Mucosa of stomach (tissue), 1 donor: ENCODE results near the gene NPR2.

Experiments used
- H3K27me3 ChIP-seq: one replicate; pipeline ENCODE4 v1.7.0; 2013; ENCODE audit warnings: mild to moderate bottlenecking, low read length; ENCODE audit not compliant: control insufficient read depth, insufficient read depth
- H3K36me3 ChIP-seq: one replicate; pipeline ENCODE4 v1.7.0; 2013; ENCODE audit warnings: low read length; ENCODE audit not compliant: control insufficient read depth, insufficient read depth
- H3K4me1 ChIP-seq: one replicate; pipeline ENCODE4 v1.7.0; 2013; ENCODE audit warnings: mild to moderate bottlenecking, low read length; ENCODE audit not compliant: control insufficient read depth, insufficient read depth
- H3K4me3 ChIP-seq: one replicate; pipeline ENCODE4 v1.7.0; 2013; ENCODE audit warnings: low read length
- H3K9ac ChIP-seq: one replicate; pipeline ENCODE4 v1.7.0; 2013; ENCODE audit warnings: mild to moderate bottlenecking, low read length, moderate library complexity
- H3K9me3 ChIP-seq: one replicate; pipeline ENCODE4 v1.7.0; 2013; ENCODE audit warnings: mild to moderate bottlenecking, low read length, moderate library complexity; ENCODE audit not compliant: control insufficient read depth
- donor health status: Pancreatic carcinoma.

Gene NPR2

DNA sequence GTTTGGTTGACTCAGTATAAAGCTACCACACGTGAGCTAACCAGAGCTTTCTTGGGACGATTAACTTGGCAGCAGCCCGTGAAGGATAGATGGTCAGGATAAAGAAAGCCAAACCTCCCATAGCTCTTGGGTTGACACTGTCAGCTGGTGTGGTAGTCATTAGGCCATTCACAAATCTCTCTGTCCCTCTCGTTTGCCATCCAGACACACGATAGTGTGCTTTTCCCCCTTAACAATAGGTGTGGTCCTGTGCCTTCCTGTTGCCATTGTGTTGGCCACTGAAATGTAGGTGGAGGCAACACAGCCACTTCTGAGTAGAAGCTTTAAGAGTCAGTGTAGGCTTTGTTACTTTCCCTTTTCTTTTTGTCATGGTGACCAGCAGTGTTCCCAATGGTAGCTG, 67.1 kb downstream of the NPR2 start:
- Histone ChIP-seq H3K27me3 (peaks cover 16% of the 10 kb centered on the region), H3K9ac (no peak overlapping the region), H3K4me3 (no peak overlapping the region)

More for the DNA sequence above, 67.1 kb downstream of the NPR2 start:
- Histone ChIP-seq H3K9me3 (no peaks in the 10 kb centered on the region), H3K4me1 (no peaks in the 10 kb centered on the region), H3K36me3 (no peaks in the 10 kb centered on the region)
